ENCODE results near the gene NTRK2.

Gene NTRK2

GRCh38 chr9:84850830-84851392 lies 181.4 kb downstream of the NTRK2 start:
- Histone ChIP-seq H3K4me1 (ENCODE audit: control insufficient read depth, insufficient read depth, low read length) (0 out of 2 replicates have a peak, but pooled peaks cover 3% of the 10 kb centered on the region), H3K27ac (ENCODE audit: extremely low read depth, low read depth, low read length) (no peak overlapping the region), H3K9me3 (ENCODE audit: control insufficient read depth, insufficient read depth, low read depth, low read length) (no peaks in the 10 kb centered on the region), H3K36me3 (ENCODE audit: control insufficient read depth in 2 of 2, insufficient read depth in 1 of 2, low read length in 2 of 2) (no peaks in the 10 kb centered on the region), H3K4me3 (ENCODE audit: low read depth, low read length) (no peak overlapping the region)
- ChIA-PET CTCF (interaction anchor here (0.7 to 1.5 kb wide), 3 partner anchors 46 to 575 kb away, joined by 3 to 6 read pairs (median 5); no protein-coding TSS in a partner anchor), POLR2A (no interaction called here)
- TF ChIP-seq IKZF3 (tag by site-specific recombination; IDR thresholded peaks at IDR 0.05) = no peak
- no peak for TF ChIP-seq MZF1 (tag by site-specific recombination; IDR thresholded peaks at IDR 0.05; ENCODE audit: borderline replicate concordance)
- no peak for TF ChIP-seq KLF17 (tag by site-specific recombination; IDR thresholded peaks at IDR 0.05)
- no peak for TF ChIP-seq BCL11B (tag by site-specific recombination; IDR thresholded peaks at IDR 0.05; ENCODE audit: low read depth)
- TF ChIP-seq OVOL3 (tag by site-specific recombination; IDR thresholded peaks at IDR 0.05) = no peak
- TF ChIP-seq PRDM4 (tag by site-specific recombination; IDR thresholded peaks at IDR 0.05) = no peak
- no peak for TF ChIP-seq ZNF654 (tag by site-specific recombination; IDR thresholded peaks at IDR 0.05; ENCODE audit: low read depth)
- no peak for TF ChIP-seq GLIS1 (tag by site-specific recombination; IDR thresholded peaks at IDR 0.05)
- no peak for TF ChIP-seq ZNF24 (tag by site-specific recombination; IDR thresholded peaks at IDR 0.05)
- no peak for TF ChIP-seq ZNF596 (tag by site-specific recombination; IDR thresholded peaks at IDR 0.05)
- no peak for TF ChIP-seq ZNF664 (tag by site-specific recombination; IDR thresholded peaks at IDR 0.05)
- TF ChIP-seq KLF10 (tag by site-specific recombination; IDR thresholded peaks at IDR 0.05) = no peak
- no peak for TF ChIP-seq ZNF677 (tag by site-specific recombination; IDR thresholded peaks at IDR 0.05)

GRCh38 chr9:84851935-84852585 lies 182.5 kb downstream of the NTRK2 start:
- H3K4me1 ChIP-seq (ENCODE audit: control insufficient read depth, insufficient read depth, low read length) = 0 out of 2 replicates have a peak, but pooled peaks cover 3% of the 10 kb centered on the region
- POLR2A ChIA-PET = no interaction called here
- no peaks in the 10 kb centered on the region for H3K36me3 ChIP-seq (ENCODE audit: control insufficient read depth in 2 of 2, insufficient read depth in 1 of 2, low read length in 2 of 2)
- CTCF ChIA-PET = interaction anchor here (0.6 to 1.9 kb wide), 9 partner anchors 23 to 836 kb away, joined by 3 to 12 read pairs (median 3); no protein-coding TSS in a partner anchor
- H3K4me3 ChIP-seq (ENCODE audit: low read depth, low read length) = no peak overlapping the region
- H3K9me3 ChIP-seq (ENCODE audit: control insufficient read depth, insufficient read depth, low read depth, low read length) = no peaks in the 10 kb centered on the region
- H3K27ac ChIP-seq (ENCODE audit: extremely low read depth, low read depth, low read length) = peak overlapping the region; percentile 82
- TF ChIP-seq ZNF518A (tag by site-specific recombination; conservative IDR thresholded peaks at IDR 0.05; ENCODE audit: low read depth) = peak; percentile 37; the same call in 1 of the 2 replicates
- TF ChIP-seq ZFP69B (tag by site-specific recombination; IDR thresholded peaks at IDR 0.05) = 0 out of 2 replicates have a peak, but pooled peaks have one; percentile 33
- no peak for TF ChIP-seq ZNF239 (tag by site-specific recombination; IDR thresholded peaks at IDR 0.05)
- TF ChIP-seq ZNF624 (tag by site-specific recombination; IDR thresholded peaks at IDR 0.05) = no peak
- peak; percentile 80 for TF ChIP-seq ZXDB (tag by site-specific recombination; IDR thresholded peaks at IDR 0.05)
- no peak for TF ChIP-seq ZNF48 (tag by site-specific recombination; IDR thresholded peaks at IDR 0.05)
- TF ChIP-seq SALL2 (tag by site-specific recombination; IDR thresholded peaks at IDR 0.05; ENCODE audit: borderline replicate concordance) = no peak
- no peak for TF ChIP-seq ZBTB20 (tag by site-specific recombination; IDR thresholded peaks at IDR 0.05)
- 0 out of 2 replicates have a peak, but pooled peaks have one; percentile 55 for TF ChIP-seq ZSCAN30 (tag by site-specific recombination; IDR thresholded peaks at IDR 0.05)
- no peak for TF ChIP-seq ZNF521 (tag by site-specific recombination; IDR thresholded peaks at IDR 0.05)
- no peak for TF ChIP-seq HOXC10 (CRISPR knock-in tag; IDR thresholded peaks at IDR 0.05)
- TF ChIP-seq PRDM6 (tag by site-specific recombination; IDR thresholded peaks at IDR 0.05) = peak; percentile 53; the same call in 1 of the 2 replicates

All from HEK293 (cell line).